GM08714 (cell line): ENCODE measurements around the gene MSL2.

Experiments
- H3K4me3 ChIP-seq: fragments of 200-500 bp; sonication (Bioruptor generic); 2 replicates; pipeline ENCODE4 v1.5.1; 2014; ENCODE audit warnings: mild to moderate bottlenecking, low read length, inconsistent platforms
- ZNF274 ChIP-seq: IDR thresholded peaks from 2 replicates; pipeline ENCODE4 v1.6.1; 2012; ENCODE audit warnings: mild to moderate bottlenecking, low read depth, low read length

Gene MSL2

DNA sequence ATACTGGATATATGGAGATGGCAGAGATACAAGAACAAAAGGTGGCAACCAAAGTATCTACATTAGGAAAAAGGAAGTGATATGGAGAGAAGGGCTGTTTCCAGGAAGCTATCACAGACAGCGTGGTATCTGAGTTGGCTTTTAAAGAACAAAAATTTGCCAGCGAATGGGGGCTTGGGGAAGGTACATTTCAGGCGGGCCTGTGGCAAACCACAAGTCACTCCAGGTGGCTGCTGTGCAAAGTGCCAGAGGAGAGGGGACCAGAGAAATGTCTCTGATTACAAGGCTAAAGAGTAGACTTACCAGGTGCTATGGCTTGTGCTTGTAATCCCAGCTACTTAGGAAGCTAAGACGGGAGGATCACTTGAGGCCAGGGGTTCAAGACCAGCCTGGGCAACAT is 91.1 kb downstream of the MSL2 start:
- H3K4me3 ChIP-seq = no peak overlapping the region
- no peak for TF ChIP-seq ZNF274
